Heart right ventricle (tissue), 16 donors: ENCODE measurements around the gene TMEM51. TPM values are rescaled to one million over a fixed set of nuclear protein-coding genes. Genes with fewer than 3 reads are reported as not detected.

Experiments used
- ATAC-seq, 8 donors: fragments of 200-7000 bp; cut with Tn5 transposase; one replicate each; pipeline ENCODE4 v1.9.1; 2020; ENCODE audit warnings: mild to moderate bottlenecking in 8 of 8, moderate library complexity in 8 of 8, moderate number of reproducible peaks in 1 of 8
- DNase-seq, 2 donors: peaks; one replicate each; pipeline ENCODE4 v3.0.0-alpha.2; 2020
- H3K27ac ChIP-seq, 10 donors: fragments of 200-600 bp; sonication (generic) in 2 of 10; one replicate each; pipeline versions ENCODE4 v1.5.0 to v1.8.0; 2020 to 2022; ENCODE audit warnings: mild to moderate bottlenecking in 3 of 10
- H3K27me3 ChIP-seq, 7 donors: fragments of 200-600 bp; one replicate each; pipeline ENCODE4 v1.8.0; 2021 to 2022; ENCODE audit warnings: mild to moderate bottlenecking in 2 of 7
- H3K36me3 ChIP-seq, 9 donors: fragments of 200-600 bp; sonication (generic) in 1 of 9; one replicate each; pipeline versions ENCODE4 v1.5.0 to v1.8.0; 2020 to 2022; ENCODE audit warnings: mild to moderate bottlenecking in 2 of 9
- H3K4me1 ChIP-seq, 9 donors: fragments of 200-600 bp; sonication (generic) in 1 of 9; one replicate each; pipeline versions ENCODE4 v1.5.0 to v1.8.0; 2020 to 2022; ENCODE audit warnings: mild to moderate bottlenecking in 4 of 9
- H3K4me3 ChIP-seq, 10 donors: fragments of 200-600 bp; sonication (generic) in 2 of 10; one replicate each; pipeline versions ENCODE4 v1.5.0 to v1.8.0; 2020 to 2022; ENCODE audit warnings: mild to moderate bottlenecking in 7 of 10, moderate library complexity in 2 of 10
- H3K9me3 ChIP-seq, 11 donors: fragments of 200-600 bp in 10 of 11; sonication (generic) in 2 of 11; one replicate each; pipeline versions ENCODE4 v1.5.0 to v1.8.0; 2013 to 2022; ENCODE audit warnings: mild to moderate bottlenecking in 2 of 11, control low read depth in 1 of 11, moderate library complexity in 1 of 11
- CTCF ChIP-seq, 9 donors: fragments of 200-600 bp; sonication (generic) in 2 of 9; IDR thresholded peaks; one replicate each; pipeline versions ENCODE4 v1.5.0 to v1.8.0; 2021 to 2022; ENCODE audit warnings: antibody characterized with exemption in 9 of 9, mild to moderate bottlenecking in 5 of 9, moderate library complexity in 1 of 9
- WGBS, 2 donors: extraction: QIAGEN DNeasy Blood & Tissue Kit; methylation state at CpG; one replicate each; pipeline ENCODE4 v1.1.7; 2013; ENCODE audit warnings: inconsistent platforms in 1 of 2; 5-methylcytosine and 5-hydroxymethylcytosine counted together
- intact Hi-C, 10 donors: fragments of 100-400 bp; cut with DNase I; formaldehyde crosslinking; loops; one replicate each; pipeline versions ENCODE4 v1.11.1 to v1.14.2; 2022
- polyA plus RNA-seq, 2 donors: library from polyadenylated mRNA; stranded (reverse); fragments of 200-250 nt; gene quantifications; one replicate each; pipeline ENCODE4 v1.2.3, GENCODE V29; 2013
- total RNA-seq, 10 donors: library from RNA; stranded (reverse); fragmentation: NEBNext Ultra II Directional in 3 of 10; extraction: Animal tissue kit (Norgen Biotek cat#: 25700) in 3 of 10; gene quantifications; one replicate each; pipeline versions ENCODE4 v1.2.1 to v1.2.4, GENCODE V29; 2021 to 2023
- donor health status: Arrhythmogenic right ventricular cardiomyopathy.
- donor health status: ischemic (EF 13 %, LVEDD 7.1; RV severe dilation, severe dysfunction).
- donor health status: healthy with polysubstance abuse.
- donor health status: DM: no; HTN: yes; CAD: no.
- donor health status: DM: no; HTN: no; CAD: no.
- donor health status: ischemic (EF 25% LVEDD 6.9; RV normal size, moderate dysfunction).
- donor health status: ischemic (EF 25% LVEDD 5.7; RV mildly dilated, moderate dysfunction).
- donor health status: healthy.
- donor health status: DM: yes; HTN: yes; CAD: no.
- donor health status: Ischemic cardiomyopathy.
- donor health status: ischemic (EF 35%, LVEDD 5.7; RV mildly dilated, moderate dysfunction).
- donor health status: nonischemic (EF 11% LVEDD 7.7; RV severe dilation, severe dysfunction).
- donor health status: DM: yes; HTN: yes; CAD: no.
- donor health status: PGD.
- donor health status: ischemic (EF 29% LVEDD 5.4; RV normal size, mild dysfunction).
- donor health status: nonischemic (EF 23%, LVEDD 6.1; RV moderate dilation, normal function).

The TMEM51 gene
- total and polyA plus RNA-seq, 12 donors: 2.0 to 9.5 (median 3.2) TPM

DNA sequence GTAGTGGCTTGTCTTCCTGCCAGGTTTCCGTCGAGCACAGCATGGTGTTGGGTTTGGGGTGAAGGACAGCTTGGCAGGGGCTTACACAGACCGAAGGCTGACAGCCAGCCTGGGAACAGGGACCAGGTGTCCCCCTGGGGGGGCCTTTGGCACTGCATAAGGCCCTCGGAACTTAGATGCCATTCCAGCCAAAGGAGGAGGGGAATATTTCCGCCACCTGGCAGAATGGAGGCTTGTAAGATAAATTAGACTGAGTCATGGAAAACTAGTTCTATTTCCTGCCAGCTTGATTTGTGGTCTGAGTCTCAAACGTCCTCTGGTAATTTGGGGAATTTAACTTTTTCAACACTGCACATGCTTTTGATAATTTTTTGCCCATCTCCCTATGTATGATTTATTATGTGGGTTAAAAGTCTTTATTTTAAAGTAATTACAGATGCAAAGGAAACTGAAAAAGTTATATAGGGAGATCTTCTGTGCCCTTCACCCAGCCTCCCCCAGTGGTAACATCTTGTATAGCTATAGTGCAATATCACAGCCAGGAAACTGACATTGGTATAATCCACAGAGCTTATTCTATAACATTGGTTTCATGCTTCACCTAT is 11.5 kb upstream of the TMEM51 start:
- TF ChIP-seq CTCF (IDR thresholded peaks at IDR 0.05): no peak
- DNase-seq: peak; percentile 33 to 54
- Histone ChIP-seq H3K4me1 (peaks cover 0 to 20% (median 0%) of the 10 kb centered on the region in 9 donors), H3K4me3 (no peak overlapping the region), H3K36me3 (no peaks in the 10 kb centered on the region), H3K9me3 (peaks cover 0 to 4% (median 0%) of the 10 kb centered on the region in 11 donors), H3K27ac (peak overlapping the region in 2 of 10 donors; percentile 31 to 43), H3K27me3 (peaks cover 0 to 15% (median 0%) of the 10 kb centered on the region in 7 donors)
- peak; percentile 57 to 92 (median 88) for ATAC-seq
- intact Hi-C loops: loop anchor here in 1 of 10 donors (5.0 kb wide), 1 partner anchor 135 kb away; no protein-coding TSS in a partner anchor
- 22 to 23% methylated on average over 6 of the region's 6 CpGs for WGBS, 2 donors

DNA sequence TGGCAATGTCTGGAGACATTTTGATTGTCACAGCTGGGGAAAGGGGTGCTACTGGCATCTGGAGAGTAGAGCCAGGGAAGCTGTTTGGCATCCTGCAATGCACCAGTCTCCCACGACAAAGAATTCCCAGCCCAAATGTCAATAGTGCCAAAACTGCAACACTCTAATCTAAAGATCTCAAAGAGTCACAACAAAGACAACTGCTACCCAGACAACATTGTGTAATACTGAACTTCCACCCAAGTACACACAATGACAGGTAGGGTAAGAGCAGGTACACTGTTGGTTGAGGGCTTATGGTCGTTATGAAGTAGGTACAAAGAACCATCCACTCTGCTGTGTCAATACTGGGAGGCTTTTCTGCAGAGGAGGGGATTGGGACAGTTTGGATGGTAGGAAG is 8.2 kb upstream of the TMEM51 start:
- no peak for ATAC-seq
- Histone ChIP-seq H3K4me3 (no peak overlapping the region), H3K9me3 (peaks cover 0 to 4% (median 0%) of the 10 kb centered on the region in 11 donors), H3K4me1 (peaks cover 0 to 23% (median 0%) of the 10 kb centered on the region in 9 donors), H3K36me3 (no peaks in the 10 kb centered on the region), H3K27me3 (peaks cover 0 to 9% (median 0%) of the 10 kb centered on the region in 7 donors), H3K27ac (no peak overlapping the region)
- intact Hi-C loops: no loop called here
- no peak for DNase-seq
- WGBS, 2 donors: 66 to 76% methylated on average over 2 of the region's 2 CpGs
- no peak for TF ChIP-seq CTCF (IDR thresholded peaks at IDR 0.05)

DNA sequence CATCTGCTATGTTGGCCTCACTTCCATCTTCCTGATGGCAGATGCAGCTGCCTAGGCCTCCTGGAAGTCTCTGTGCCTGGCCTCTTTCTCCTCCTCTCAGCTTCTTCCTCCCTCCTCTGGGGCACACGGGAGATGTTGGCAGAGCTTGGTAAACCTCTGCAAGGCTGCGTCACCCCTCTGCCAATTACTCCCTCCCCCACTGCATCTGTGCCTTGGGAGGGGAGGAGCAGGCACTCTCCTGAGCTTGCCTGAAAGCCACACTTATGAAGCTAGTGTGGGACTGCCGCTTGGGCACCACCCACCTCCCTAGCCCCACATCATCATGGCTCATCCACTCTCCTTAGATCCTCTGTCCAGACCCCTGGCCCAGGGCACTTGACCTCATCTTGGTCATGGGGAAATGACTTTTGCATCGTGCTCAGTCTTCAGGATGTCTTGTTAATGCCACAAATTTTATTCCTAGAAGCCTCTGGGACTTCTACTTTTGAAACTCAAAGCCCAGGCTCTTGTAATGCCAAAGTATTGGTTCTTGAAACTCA is 7.3 kb upstream of the TMEM51 start:
- no peak overlapping the region for H3K4me3 ChIP-seq
- intact Hi-C loops: no loop called here
- no peaks in the 10 kb centered on the region for H3K36me3 ChIP-seq
- TF ChIP-seq CTCF (IDR thresholded peaks at IDR 0.05): no peak
- H3K27me3 ChIP-seq: peaks cover 0 to under 1% (median 0%) of the 10 kb centered on the region in 7 donors
- ATAC-seq: no peak
- H3K9me3 ChIP-seq: peaks cover 0 to 4% (median 0%) of the 10 kb centered on the region in 11 donors
- 68 to 76% methylated on average over 4 of the region's 4 CpGs for WGBS, 2 donors
- DNase-seq: no peak
- H3K27ac ChIP-seq: no peak overlapping the region
- H3K4me1 ChIP-seq: peaks cover 0 to 23% (median 0%) of the 10 kb centered on the region in 9 donors

DNA sequence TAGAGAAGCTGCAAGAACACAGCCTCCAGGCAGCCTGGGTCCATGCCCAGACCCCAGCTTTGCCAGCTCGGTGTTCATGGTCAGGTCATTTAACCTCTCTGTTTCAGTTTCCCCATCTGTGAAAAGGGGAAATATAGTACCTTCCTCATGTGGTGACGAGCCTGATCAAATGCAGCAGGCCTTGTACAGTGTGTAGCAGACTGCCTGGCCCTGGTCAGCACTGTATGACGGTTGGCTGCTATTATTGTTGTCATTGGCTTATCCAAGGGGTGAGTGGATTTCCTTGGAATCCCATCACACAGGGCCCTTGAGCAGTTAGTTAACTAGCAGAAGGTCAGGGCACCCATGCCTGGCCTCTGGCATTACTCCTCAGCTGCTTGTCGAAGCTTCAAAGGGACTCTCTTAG is 6.6 kb upstream of the TMEM51 start:
- Histone ChIP-seq H3K27ac (no peak overlapping the region), H3K4me1 (peaks cover 0 to 23% (median 2%) of the 10 kb centered on the region in 9 donors), H3K27me3 (peaks cover 0 to 5% (median 0%) of the 10 kb centered on the region in 7 donors), H3K4me3 (no peak overlapping the region), H3K9me3 (peaks cover 0 to 4% (median 0%) of the 10 kb centered on the region in 11 donors), H3K36me3 (no peaks in the 10 kb centered on the region)
- ATAC-seq: no peak
- 75 to 78% methylated on average over 4 of the region's 4 CpGs for WGBS, 2 donors
- no peak for TF ChIP-seq CTCF (IDR thresholded peaks at IDR 0.05)
- DNase-seq: no peak
- intact Hi-C loops: no loop called here
